H1 (cell line): ENCODE measurements around the gene FNDC3A. TPM values are rescaled to one million over a fixed set of nuclear protein-coding genes. Genes with fewer than 3 reads are reported as not detected.

ENCODE experiments used
- CBX8 ChIP-seq: fragments of 300-800, 300-1000 bp; sonication (generic); IDR thresholded peaks from 2 replicates; pipeline ENCODE4 v1.7.1; 2016; ENCODE audit warnings: low read depth, low read length, borderline replicate concordance
- CREB1 ChIP-seq: IDR thresholded peaks from 2 replicates; pipeline ENCODE4 v1.6.1; 2012; ENCODE audit warnings: inconsistent platforms
- PHF8 ChIP-seq: fragments of 200-600 bp; sonication (generic); conservative IDR thresholded peaks from 2 replicates; pipeline ENCODE4 v1.7.1; 2012; ENCODE audit warnings: low read depth, mild to moderate bottlenecking, inconsistent platforms, low read length, moderate library complexity
- SAP30 ChIP-seq: fragments of 300-600 bp; sonication (generic); IDR thresholded peaks from 2 replicates; pipeline ENCODE4 v1.7.1; 2012; ENCODE audit warnings: low read length, moderate library complexity, mild to moderate bottlenecking, inconsistent platforms; ENCODE audit not compliant: insufficient read depth, insufficient replicate concordance
- polyA plus RNA-seq, 7 experiments: library from polyadenylated mRNA; depleted of rRNA in 3 of 7; stranded (reverse) in 5 of 7; unstranded in 2 of 7; fragments of >200 nt in 5 of 7; fragments of 200-250 nt in 2 of 7; gene quantifications; 1 replicate in 5 of 7; 2 replicates in 1 of 7; 4 replicates in 1 of 7; pipeline versions ENCODE4 v1.2.1 to v1.2.3, GENCODE V29; 2011 to 2013; ENCODE audit warnings: missing spikeins in 2 of 7, mixed read lengths in 2 of 7
- total RNA-seq: library from RNA; stranded (reverse); fragmentation: NEBNext Ultra II Directional; extraction: Animal tissue kit (Norgen Biotek cat#: 25700); gene quantifications from 2 replicates; pipeline ENCODE4 v1.2.1, GENCODE V29; 2021
- TF ChIP-seq, protein P1 (sequence below): IDR thresholded peaks from 2 replicates; pipeline ENCODE4 v1.6.1; 2012; ENCODE audit warnings: low read length, inconsistent platforms

FNDC3A gene
- total and polyA plus RNA-seq, 2 of the 8 experiments (the other 6 are each of a cell fraction or from before 2014, with no cell fraction given): 14.6 to 26.0 TPM

DNA sequence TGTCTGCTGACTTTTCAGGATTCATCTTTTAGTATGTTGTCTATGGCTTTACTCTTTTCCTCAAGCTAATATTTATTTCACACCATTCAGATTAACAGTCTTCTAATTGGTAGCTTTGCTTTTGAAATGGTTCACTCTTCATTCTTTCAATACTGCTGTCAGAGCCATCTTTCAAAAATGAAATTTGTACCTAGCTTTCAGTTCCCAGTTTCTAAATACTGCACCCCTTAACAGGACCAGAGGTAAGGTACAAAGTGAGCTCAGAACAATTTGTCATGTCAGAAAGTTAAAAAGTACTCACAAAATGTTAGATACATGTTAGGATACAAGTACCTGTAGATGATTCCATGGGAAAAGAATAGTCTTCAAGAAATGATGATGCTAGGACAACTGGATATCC, 83.0 kb downstream of the FNDC3A start (continued):
- TF ChIP-seq, protein P1, sequence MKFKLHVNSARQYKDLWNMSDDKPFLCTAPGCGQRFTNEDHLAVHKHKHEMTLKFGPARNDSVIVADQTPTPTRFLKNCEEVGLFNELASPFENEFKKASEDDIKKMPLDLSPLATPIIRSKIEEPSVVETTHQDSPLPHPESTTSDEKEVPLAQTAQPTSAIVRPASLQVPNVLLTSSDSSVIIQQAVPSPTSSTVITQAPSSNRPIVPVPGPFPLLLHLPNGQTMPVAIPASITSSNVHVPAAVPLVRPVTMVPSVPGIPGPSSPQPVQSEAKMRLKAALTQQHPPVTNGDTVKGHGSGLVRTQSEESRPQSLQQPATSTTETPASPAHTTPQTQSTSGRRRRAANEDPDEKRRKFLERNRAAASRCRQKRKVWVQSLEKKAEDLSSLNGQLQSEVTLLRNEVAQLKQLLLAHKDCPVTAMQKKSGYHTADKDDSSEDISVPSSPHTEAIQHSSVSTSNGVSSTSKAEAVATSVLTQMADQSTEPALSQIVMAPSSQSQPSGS: no peak
- TF ChIP-seq SAP30 (no peak), PHF8 (no peak), CBX8 (no peak), CREB1 (no peak)
- TF ChIP-seq, all 59 proteins: peak for 0
